B cell (primary cell): ENCODE results near the gene AKAP6. TPM values are rescaled to one million over a fixed set of nuclear protein-coding genes. Genes with fewer than 3 reads are reported as not detected.

ENCODE experiments used
- ATAC-seq: fragments of 200-7000 bp; cut with Tn5 transposase; one replicate; pipeline ENCODE4 v1.10.0; 2021; ENCODE audit warnings: low read depth, mild to moderate bottlenecking, moderate number of reproducible peaks, moderate library complexity
- CTCF ChIA-PET: fragments of 350-600 bp; sonication (Branson Sonifier 250); formaldehyde crosslinking; loops from one replicate; lab custom pipeline; 2021; ENCODE audit warnings: antibody characterized with exemption, inconsistent platforms; lab: Charles Lee
- POLR2A ChIA-PET: fragments of 350-600 bp; sonication (Branson Sonifier 250); formaldehyde crosslinking; loops from one replicate; lab custom pipeline; 2021; ENCODE audit warnings: antibody characterized with exemption; lab: Charles Lee
- DNase-seq: peaks from one replicate; pipeline ENCODE4 v3.0.0; 2013
- H2AFZ ChIP-seq: 2 replicates; pipeline ENCODE4 v1.6.1; 2012; ENCODE audit warnings: mild to moderate bottlenecking, low read depth, low read length; ENCODE audit not compliant: insufficient read depth, poor library complexity, severe bottlenecking
- H3K27ac ChIP-seq, 2 donors: 1 replicate in 1 of 2; 2 replicates in 1 of 2; pipeline ENCODE4 v1.5.1; 2012 to 2013; ENCODE audit warnings: low read length in 2 of 2, mild to moderate bottlenecking in 2 of 2, moderate library complexity in 1 of 2
- H3K27me3 ChIP-seq, 4 experiments: fragments of 200-600 bp in 1 of 4; sonication (generic) in 1 of 4; replicated peaks in 1 of 4; 1 replicate in 2 of 4; 2 replicates in 2 of 4; pipeline versions ENCODE4 v1.6.1 to v1.7.0; 2013 to 2016; ENCODE audit warnings: low read length in 3 of 4, mild to moderate bottlenecking in 2 of 4, mixed read lengths in 1 of 4, moderate library complexity in 1 of 4; ENCODE audit not compliant: insufficient read depth in 4 of 4, control insufficient read depth in 3 of 4; ENCODE audit errors: control extremely low read depth in 1 of 4
- H3K36me3 ChIP-seq, 2 experiments: replicated peaks in 1 of 2; 1 replicate in 1 of 2; 2 replicates in 1 of 2; pipeline versions ENCODE4 v1.6.1 to v1.7.1; 2013; ENCODE audit warnings: low read length in 1 of 2; ENCODE audit not compliant: insufficient read depth in 2 of 2, control insufficient read depth in 1 of 2; ENCODE audit errors: control extremely low read depth in 1 of 2, extremely low read depth in 1 of 2
- H3K4me1 ChIP-seq, 2 donors: fragments of 200-600 bp in 1 of 2; sonication (generic) in 1 of 2; 1 replicate in 1 of 2; 2 replicates in 1 of 2; pipeline versions ENCODE4 v1.5.1 to v1.6.1; 2013 to 2017; ENCODE audit warnings: low read length in 2 of 2; ENCODE audit not compliant: control insufficient read depth in 2 of 2, insufficient read depth in 2 of 2
- H3K4me2 ChIP-seq: replicated peaks from 2 replicates; pipeline ENCODE3; 2012; ENCODE audit warnings: mild to moderate bottlenecking, low read depth, low read length; ENCODE audit not compliant: poor library complexity, severe bottlenecking
- H3K4me3 ChIP-seq, 5 experiments: fragments of 200-600 bp in 1 of 5; sonication (generic) in 1 of 5; 1 replicate in 3 of 5; 2 replicates in 2 of 5; pipeline versions ENCODE4 v1.5.1 to v1.7.0; 2011 to 2016; ENCODE audit warnings: low read length in 4 of 5, mild to moderate bottlenecking in 4 of 5, low read depth in 2 of 5, control low read depth in 1 of 5, moderate library complexity in 1 of 5; ENCODE audit not compliant: insufficient read depth in 1 of 5; ENCODE audit errors: control extremely low read depth in 1 of 5, extremely low read depth in 1 of 5
- H3K79me2 ChIP-seq: fragments of 200-600 bp; sonication (generic); one replicate; pipeline ENCODE4 v1.6.0; 2016; ENCODE audit warnings: low read length; ENCODE audit not compliant: control insufficient read depth, insufficient read depth
- H3K9ac ChIP-seq: fragments of 200-600 bp; sonication (generic); 2 replicates; pipeline ENCODE4 v1.6.1; 2017; ENCODE audit warnings: mild to moderate bottlenecking, low read length, moderate library complexity
- H3K9me3 ChIP-seq, 3 donors: one replicate each; pipeline versions ENCODE4 v1.6.1 to v1.7.1; 2013; ENCODE audit warnings: low read length in 2 of 3; ENCODE audit not compliant: control insufficient read depth in 2 of 3, insufficient read depth in 1 of 3; ENCODE audit errors: control extremely low read depth in 1 of 3
- H4K20me1 ChIP-seq: 2 replicates; pipeline ENCODE4 v1.6.0; 2012; ENCODE audit warnings: mild to moderate bottlenecking, low read length; ENCODE audit not compliant: insufficient read depth, control insufficient read depth, poor library complexity, severe bottlenecking
- H3K27ac Mint-ChIP-seq: one replicate; pipeline ENCODE4 v1.8.0; 2021; ENCODE audit warnings: mixed read lengths
- H3K27me3 Mint-ChIP-seq: one replicate; pipeline ENCODE4 v1.8.0; 2021; ENCODE audit warnings: mixed read lengths
- H3K4me1 Mint-ChIP-seq: one replicate; pipeline ENCODE4 v1.8.0; 2021; ENCODE audit warnings: mixed read lengths
- H3K4me3 Mint-ChIP-seq: one replicate; pipeline ENCODE4 v1.8.0; 2021; ENCODE audit warnings: mixed read lengths
- H3K9me3 Mint-ChIP-seq: one replicate; pipeline ENCODE4 v1.8.0; 2022; ENCODE audit warnings: mixed read lengths; ENCODE audit not compliant: insufficient read depth
- EZH2 ChIP-seq: IDR thresholded peaks from 2 replicates; pipeline ENCODE4 v1.6.1; 2012; ENCODE audit warnings: borderline replicate concordance, low read depth, mild to moderate bottlenecking, moderate library complexity, low read length; ENCODE audit not compliant: insufficient read depth, poor library complexity, severe bottlenecking
- WGBS: methylation state at CpG from one replicate; pipeline ENCODE4 v1.1.5; 2013; ENCODE audit warnings: missing lambda C conversion rate; ENCODE audit not compliant: insufficient coverage; 5-methylcytosine and 5-hydroxymethylcytosine counted together
- intact Hi-C: fragments of 100-400 bp; cut with micrococcal nuclease; formaldehyde crosslinking; loops from one replicate; pipeline ENCODE4 v1.10.0; 2022
- polyA plus RNA-seq: library from polyadenylated mRNA; depleted of rRNA; stranded (reverse); fragments of >200 nt; gene quantifications from 2 replicates; pipeline ENCODE4 v1.2.3, GENCODE V29; 2012
- total RNA-seq, 2 donors: library from RNA; stranded (reverse); fragments of 120-200 nt in 1 of 2; gene quantifications; 1 replicate in 1 of 2; 2 replicates in 1 of 2; pipeline versions ENCODE4 v1.2.3 to v1.2.4, GENCODE V29; 2013 to 2022
- TF ChIP-seq, protein P1 (sequence below): fragments of 200-600 bp; IDR thresholded peaks from one replicate; pipeline ENCODE4 v1.8.0; 2022; ENCODE audit warnings: antibody characterized with exemption, mild to moderate bottlenecking

The AKAP6 gene
- total and polyA plus RNA-seq, 2 donors (not counting 1 experiment from before 2014, with no cell fraction given), result 1.4 to 2.8 TPM

DNA sequence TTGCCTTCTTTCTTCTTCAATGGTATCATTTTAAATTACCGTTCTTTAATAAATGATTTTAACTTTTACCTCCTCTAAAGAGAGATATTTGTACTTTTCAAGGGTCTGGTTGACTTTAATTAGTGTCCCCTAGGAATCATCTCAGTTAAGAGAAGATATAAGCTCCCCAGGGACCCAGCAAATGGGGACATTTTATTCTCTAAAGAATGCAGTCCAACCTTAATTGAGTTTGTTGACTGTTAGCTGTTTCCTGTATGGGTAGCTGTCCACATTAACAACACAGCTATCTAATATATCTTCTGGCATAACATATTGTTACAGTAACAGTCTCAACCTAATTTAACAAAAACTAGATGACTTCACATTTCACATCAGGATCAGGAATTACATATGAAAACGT lies 368.0 kb downstream of the AKAP6 start:
- Mint-ChIP-seq H3K27me3 (no peaks in the 10 kb centered on the region), H3K4me3 (no peak overlapping the region), H3K9me3 (no peaks in the 10 kb centered on the region), H3K27ac (no peak overlapping the region), H3K4me1 (no peaks in the 10 kb centered on the region)
- WGBS, result no CpG with 5 or more reads among the region's 2 CpGs
- H2AFZ ChIP-seq, result no peak overlapping the region
- no peaks in the 10 kb centered on the region for H3K27me3 ChIP-seq
- H3K4me1 ChIP-seq, result no peaks in the 10 kb centered on the region
- no peaks in the 10 kb centered on the region for H3K79me2 ChIP-seq
- CTCF ChIA-PET, result no interaction called here
- no peak for TF ChIP-seq EZH2
- TF ChIP-seq, protein P1, sequence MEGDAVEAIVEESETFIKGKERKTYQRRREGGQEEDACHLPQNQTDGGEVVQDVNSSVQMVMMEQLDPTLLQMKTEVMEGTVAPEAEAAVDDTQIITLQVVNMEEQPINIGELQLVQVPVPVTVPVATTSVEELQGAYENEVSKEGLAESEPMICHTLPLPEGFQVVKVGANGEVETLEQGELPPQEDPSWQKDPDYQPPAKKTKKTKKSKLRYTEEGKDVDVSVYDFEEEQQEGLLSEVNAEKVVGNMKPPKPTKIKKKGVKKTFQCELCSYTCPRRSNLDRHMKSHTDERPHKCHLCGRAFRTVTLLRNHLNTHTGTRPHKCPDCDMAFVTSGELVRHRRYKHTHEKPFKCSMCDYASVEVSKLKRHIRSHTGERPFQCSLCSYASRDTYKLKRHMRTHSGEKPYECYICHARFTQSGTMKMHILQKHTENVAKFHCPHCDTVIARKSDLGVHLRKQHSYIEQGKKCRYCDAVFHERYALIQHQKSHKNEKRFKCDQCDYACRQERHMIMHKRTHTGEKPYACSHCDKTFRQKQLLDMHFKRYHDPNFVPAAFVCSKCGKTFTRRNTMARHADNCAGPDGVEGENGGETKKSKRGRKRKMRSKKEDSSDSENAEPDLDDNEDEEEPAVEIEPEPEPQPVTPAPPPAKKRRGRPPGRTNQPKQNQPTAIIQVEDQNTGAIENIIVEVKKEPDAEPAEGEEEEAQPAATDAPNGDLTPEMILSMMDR, result no peak
- no peak overlapping the region for H3K4me3 ChIP-seq
- DNase-seq, result no peak
- H3K9me3 ChIP-seq, result no peaks in the 10 kb centered on the region
- H3K27ac ChIP-seq, result no peak overlapping the region
- H4K20me1 ChIP-seq, result no peaks in the 10 kb centered on the region
- intact Hi-C loops, result no loop called here
- H3K9ac ChIP-seq, result no peak overlapping the region
- no peaks in the 10 kb centered on the region for H3K36me3 ChIP-seq
- ATAC-seq, result no peak
- POLR2A ChIA-PET, result no interaction called here
- H3K4me2 ChIP-seq, result no peak overlapping the region

DNA sequence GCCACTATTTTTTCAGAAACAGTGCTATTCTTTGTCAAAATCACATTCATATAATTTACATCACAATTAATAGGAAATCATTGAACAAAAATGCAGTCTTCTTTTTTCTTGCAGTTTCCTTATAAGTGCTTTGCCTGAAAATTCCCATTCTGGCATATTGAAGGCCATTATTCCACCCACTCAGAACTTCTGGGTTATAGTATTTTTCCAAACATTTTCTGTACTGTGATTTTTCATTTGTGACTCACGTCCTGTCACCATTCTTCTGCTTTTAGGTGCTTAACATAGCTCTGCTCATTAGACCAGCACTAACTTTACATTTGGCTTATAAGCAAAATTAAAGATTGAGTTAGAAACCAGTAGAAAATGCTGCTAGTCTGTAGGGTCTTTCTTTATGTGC lies 368.6 kb downstream of the AKAP6 start:
- POLR2A ChIA-PET, result no interaction called here
- no peak overlapping the region for H2AFZ ChIP-seq
- no peaks in the 10 kb centered on the region for H3K9me3 ChIP-seq
- intact Hi-C loops, result no loop called here
- Mint-ChIP-seq H3K4me1 (peaks cover 3% of the 10 kb centered on the region), H3K27me3 (no peaks in the 10 kb centered on the region), H3K27ac (no peak overlapping the region), H3K4me3 (no peak overlapping the region), H3K9me3 (no peaks in the 10 kb centered on the region)
- no peak overlapping the region for H3K4me2 ChIP-seq
- H4K20me1 ChIP-seq, result no peaks in the 10 kb centered on the region
- H3K27ac ChIP-seq, result no peak overlapping the region
- no peaks in the 10 kb centered on the region for H3K4me1 ChIP-seq
- H3K36me3 ChIP-seq, result no peaks in the 10 kb centered on the region
- H3K4me3 ChIP-seq, result no peak overlapping the region
- WGBS, result no CpG with 5 or more reads among the region's 1 CpG
- no peak for TF ChIP-seq EZH2
- TF ChIP-seq, protein P1, result no peak
- H3K9ac ChIP-seq, result no peak overlapping the region
- no peaks in the 10 kb centered on the region for H3K79me2 ChIP-seq
- ATAC-seq, result no peak
- H3K27me3 ChIP-seq, result no peaks in the 10 kb centered on the region
- no peak for DNase-seq
- CTCF ChIA-PET, result no interaction called here
